A549 (cell line): ENCODE results near the gene PTPRJ. TPM values are rescaled to one million over a fixed set of nuclear protein-coding genes. Genes with fewer than 3 reads are reported as not detected.

Experiments
- ATAC-seq, 2 experiments: fragments of 200-7000 bp in 1 of 2; fragments of >200 bp in 1 of 2; cut with Nextera tagmentation in 1 of 2; cut with Tn5 transposase in 1 of 2; 3 replicates each; pipeline versions ENCODE4 v1.8.0 to v1.9.1; 2018 to 2020; ENCODE audit warnings: mild to moderate bottlenecking in 1 of 2, moderate library complexity in 1 of 2
- CTCF ChIA-PET: fragments of 300-600 bp; sonication (Branson Sonifier 250); formaldehyde crosslinking; extraction: SDS; loops from one replicate; lab custom pipeline; 2021; ENCODE audit warnings: antibody characterized with exemption, inconsistent platforms; lab: Yijun Ruan, JAX
- POLR2A ChIA-PET: fragments of 350-600 bp; formaldehyde crosslinking; extraction: SDS; loops from one replicate; lab custom pipeline; 2021; ENCODE audit warnings: antibody characterized with exemption, inconsistent platforms; lab: Yijun Ruan, JAX
- DNase-seq, 2 experiments: peaks; one replicate each; pipeline versions ENCODE4 v3.0.0 to v3.0.0-alpha.2; 2011 to 2016; ENCODE audit warnings: low read depth in 1 of 2, low spot score in 1 of 2
- FAIRE-seq: peaks from 2 replicates; lab custom pipeline; 2011; peaks lifted over from hg19 to GRCh38; lab: Jason Lieb, UNC
- H3K27ac ChIP-seq, 2 experiments: fragments of >200 bp; sonication (Bioruptor Twin); formaldehyde crosslinking; 3 replicates each; pipeline ENCODE4 v1.5.1; 2016 to 2017
- H3K4me1 ChIP-seq: fragments of >200 bp; sonication (Bioruptor Twin); formaldehyde crosslinking; 3 replicates; pipeline ENCODE4 v1.6.1; 2016
- H3K4me2 ChIP-seq: fragments of >200 bp; sonication (Bioruptor Twin); formaldehyde crosslinking; 3 replicates; pipeline ENCODE4 v1.6.1; 2016
- H3K4me3 ChIP-seq: fragments of >200 bp; sonication (Bioruptor Twin); formaldehyde crosslinking; 3 replicates; pipeline ENCODE4 v1.5.1; 2016
- H3K9me3 ChIP-seq: fragments of >200 bp; sonication (Bioruptor Twin); formaldehyde crosslinking; 3 replicates; pipeline ENCODE4 v1.6.1; 2016
- BHLHE40 ChIP-seq: IDR thresholded peaks from 2 replicates; pipeline ENCODE4 v1.6.1; 2012; ENCODE audit warnings: low read depth, low read length, inconsistent platforms
- CEBPB ChIP-seq, 2 experiments: fragments of >200 bp in 1 of 2; sonication (Bioruptor Twin) in 1 of 2; formaldehyde crosslinking in 1 of 2; IDR thresholded peaks; 2 replicates each; pipeline ENCODE4 v1.6.1; 2012 to 2016
- EHF ChIP-seq: fragments of 250-450 bp; sonication (Bioruptor Pico); IDR thresholded peaks from 2 replicates; pipeline ENCODE4 v1.5.0; 2020; ENCODE audit warnings: mild to moderate bottlenecking
- JUNB ChIP-seq: fragments of >200 bp; sonication (Bioruptor Twin); formaldehyde crosslinking; IDR thresholded peaks from 2 replicates; pipeline ENCODE4 v1.6.1; 2016
- PHF8 ChIP-seq: fragments of 200-600 bp; sonication (generic); IDR thresholded peaks from 2 replicates; pipeline ENCODE4 v1.6.1; 2016; ENCODE audit warnings: low read depth, mild to moderate bottlenecking, antibody characterized with exemption, moderate library complexity, borderline replicate concordance
- RAD21 ChIP-seq, 2 experiments: fragments of >200 bp in 1 of 2; sonication (Bioruptor Twin) in 1 of 2; formaldehyde crosslinking in 1 of 2; IDR thresholded peaks in 1 of 2; conservative IDR thresholded peaks in 1 of 2; 2 replicates in 1 of 2; 3 replicates in 1 of 2; pipeline ENCODE4 v1.6.1; 2012 to 2018; ENCODE audit warnings: inconsistent platforms in 1 of 2
- RCOR1 ChIP-seq: fragments of 150-350 bp; IDR thresholded peaks from 2 replicates; pipeline ENCODE4 v1.6.1; 2014; ENCODE audit warnings: antibody characterized with exemption, low read length, low read depth
- RFX5 ChIP-seq: fragments of 450-650 bp; IDR thresholded peaks from 2 replicates; pipeline ENCODE4 v1.7.1; 2014; ENCODE audit warnings: antibody characterized with exemption, mild to moderate bottlenecking, moderate library complexity
- SMC3 ChIP-seq: fragments of >200 bp; sonication (Bioruptor Twin); formaldehyde crosslinking; IDR thresholded peaks from 3 replicates; pipeline ENCODE4 v1.6.1; 2018; ENCODE audit warnings: inconsistent platforms
- TFCP2L1 ChIP-seq: fragments of 250-450 bp; sonication (Bioruptor Pico); IDR thresholded peaks from 2 replicates; pipeline ENCODE4 v1.5.0; 2021; ENCODE audit warnings: mild to moderate bottlenecking
- ZC3H11A ChIP-seq: fragments of 450-650 bp; IDR thresholded peaks from 2 replicates; pipeline ENCODE4 v1.6.1; 2014; ENCODE audit warnings: antibody characterized with exemption, mild to moderate bottlenecking
- ZFP36 ChIP-seq: fragments of 450-650 bp; IDR thresholded peaks from 2 replicates; pipeline ENCODE4 v1.6.1; 2014; ENCODE audit warnings: borderline replicate concordance; ENCODE audit not compliant: partially characterized antibody
- ZNF302 ChIP-seq: fragments of 250-450 bp; sonication (Bioruptor Pico); IDR thresholded peaks from 2 replicates; pipeline ENCODE4 v1.9.0; 2021; ENCODE audit warnings: inconsistent platforms, mild to moderate bottlenecking, moderate library complexity
- ZSCAN20 ChIP-seq: fragments of 250-450 bp; sonication (Bioruptor Pico); IDR thresholded peaks from 2 replicates; pipeline ENCODE4 v1.8.0; 2022; ENCODE audit warnings: mild to moderate bottlenecking, moderate library complexity
- WGBS: methylation state at CpG from one replicate; pipeline ENCODE4 v1.1.6; 2017; ENCODE audit errors: missing lambda C conversion rate; 5-methylcytosine and 5-hydroxymethylcytosine counted together
- polyA plus RNA-seq, 4 experiments: library from polyadenylated mRNA; depleted of rRNA in 3 of 4; stranded (reverse); fragments of >200 nt; fragmentation: RNase III in 1 of 4; extraction: RNeasy Plus Mini Kit Qiagen cat#74134 plus additional on column Dnase treatment in 1 of 4; gene quantifications; 2 replicates in 3 of 4; 3 replicates in 1 of 4; pipeline ENCODE4 v1.2.3, GENCODE V29; 2011 to 2017
- TF ChIP-seq, protein P1 (sequence below): fragments of 150-350 bp; IDR thresholded peaks from 2 replicates; pipeline ENCODE4 v1.6.1; 2014; ENCODE audit warnings: low read depth, mild to moderate bottlenecking, low read length
- TF ChIP-seq, protein P2 (sequence below): fragments of 200-600 bp; sonication (generic); IDR thresholded peaks from 2 replicates; pipeline ENCODE4 v1.6.1; 2016; ENCODE audit warnings: antibody characterized with exemption, mild to moderate bottlenecking, moderate library complexity
- TF ChIP-seq, protein P3 (sequence below): IDR thresholded peaks from 2 replicates; pipeline ENCODE4 v1.6.1; 2012

Gene PTPRJ
- polyA plus RNA-seq, 2 of the 4 experiments (the other 2 are of a cell fraction), result 30.3 to 50.5 TPM

DNA sequence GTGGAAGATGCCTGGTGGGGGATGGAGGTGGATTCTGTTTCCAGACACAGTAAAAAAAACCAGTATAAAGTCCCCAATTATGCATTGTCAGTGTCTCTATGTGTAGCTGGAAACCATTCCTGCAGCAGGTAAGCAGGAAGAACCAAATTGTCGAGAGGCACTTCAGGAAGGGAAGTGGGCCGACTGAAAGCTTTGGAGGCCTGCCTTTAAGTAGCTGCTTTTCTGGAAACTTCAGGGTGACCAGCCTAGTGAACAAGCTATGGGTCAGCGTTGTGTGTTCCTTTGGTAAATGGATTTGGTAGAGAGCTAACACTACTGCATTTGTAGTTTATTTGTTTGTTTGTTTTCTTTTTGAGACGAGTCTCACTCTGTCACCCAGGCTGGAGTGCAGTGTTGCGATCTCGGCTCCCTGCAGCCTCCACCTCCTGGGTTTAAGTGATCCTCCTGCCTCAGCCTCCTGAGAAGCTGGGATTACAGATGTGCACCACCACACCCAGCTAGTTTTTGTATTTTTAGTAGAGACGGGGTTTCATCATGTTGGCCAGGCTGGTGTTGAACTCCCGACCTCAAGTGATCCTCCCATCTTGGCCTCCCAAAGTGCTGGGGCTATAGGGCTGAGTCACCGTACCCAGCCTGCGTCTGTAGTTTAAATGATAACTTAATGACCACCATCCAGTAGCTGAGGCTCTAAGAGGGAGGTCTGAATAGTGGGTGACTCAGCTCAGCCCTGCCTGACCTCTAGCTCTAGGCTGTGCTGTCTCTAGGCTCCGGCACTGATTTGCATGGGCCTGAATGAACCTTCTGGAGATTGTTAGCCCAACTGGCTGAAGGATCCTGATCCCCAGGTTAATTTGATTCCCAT, 12.8 kb downstream of the PTPRJ start (continued):
- TF ChIP-seq, protein P1, sequence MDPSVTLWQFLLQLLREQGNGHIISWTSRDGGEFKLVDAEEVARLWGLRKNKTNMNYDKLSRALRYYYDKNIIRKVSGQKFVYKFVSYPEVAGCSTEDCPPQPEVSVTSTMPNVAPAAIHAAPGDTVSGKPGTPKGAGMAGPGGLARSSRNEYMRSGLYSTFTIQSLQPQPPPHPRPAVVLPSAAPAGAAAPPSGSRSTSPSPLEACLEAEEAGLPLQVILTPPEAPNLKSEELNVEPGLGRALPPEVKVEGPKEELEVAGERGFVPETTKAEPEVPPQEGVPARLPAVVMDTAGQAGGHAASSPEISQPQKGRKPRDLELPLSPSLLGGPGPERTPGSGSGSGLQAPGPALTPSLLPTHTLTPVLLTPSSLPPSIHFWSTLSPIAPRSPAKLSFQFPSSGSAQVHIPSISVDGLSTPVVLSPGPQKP, result no peak
- TF ChIP-seq TFCP2L1 (no peak), RCOR1 (no peak), BHLHE40 (no peak), JUNB (peak; percentile 80; the same call in 1 of the 2 replicates)
- TF ChIP-seq, all 56 proteins: peak for 15

DNA sequence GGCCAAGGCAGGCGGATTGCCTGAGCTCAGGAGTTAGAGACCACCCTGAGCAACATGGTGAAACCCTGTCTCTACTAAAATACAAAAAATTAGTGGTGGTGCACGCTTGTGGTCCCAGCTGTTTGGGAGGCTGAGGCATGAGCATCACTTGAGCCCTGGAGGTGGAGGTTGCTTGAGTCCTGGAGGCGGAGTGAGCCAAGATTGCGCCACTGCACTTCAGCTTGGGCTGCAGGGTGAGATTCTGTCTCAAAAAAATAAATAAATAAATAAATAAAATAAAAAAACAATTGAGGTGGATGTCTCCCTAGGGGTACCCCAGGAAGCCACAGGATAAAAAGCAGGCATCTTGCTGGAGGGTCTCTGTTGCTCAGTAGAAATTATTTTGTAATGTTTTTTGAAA, 14.1 kb downstream of the PTPRJ start:
- Histone ChIP-seq H3K4me3 (no peak overlapping the region), H3K27ac (peak overlapping the region; percentile 97 to 100), H3K4me2 (peak overlapping the region; percentile 91), H3K9me3 (no peaks in the 10 kb centered on the region), H3K4me1 (peaks cover 94% of the 10 kb centered on the region)
- 89% methylated on average over 4 of the region's 4 CpGs for WGBS
- no peak for ATAC-seq
- POLR2A ChIA-PET, result interaction anchor here (0.7 kb wide), 1 partner anchor 12 kb away, joined by 3 read pairs; no protein-coding TSS in a partner anchor
- TF ChIP-seq, protein P2, sequence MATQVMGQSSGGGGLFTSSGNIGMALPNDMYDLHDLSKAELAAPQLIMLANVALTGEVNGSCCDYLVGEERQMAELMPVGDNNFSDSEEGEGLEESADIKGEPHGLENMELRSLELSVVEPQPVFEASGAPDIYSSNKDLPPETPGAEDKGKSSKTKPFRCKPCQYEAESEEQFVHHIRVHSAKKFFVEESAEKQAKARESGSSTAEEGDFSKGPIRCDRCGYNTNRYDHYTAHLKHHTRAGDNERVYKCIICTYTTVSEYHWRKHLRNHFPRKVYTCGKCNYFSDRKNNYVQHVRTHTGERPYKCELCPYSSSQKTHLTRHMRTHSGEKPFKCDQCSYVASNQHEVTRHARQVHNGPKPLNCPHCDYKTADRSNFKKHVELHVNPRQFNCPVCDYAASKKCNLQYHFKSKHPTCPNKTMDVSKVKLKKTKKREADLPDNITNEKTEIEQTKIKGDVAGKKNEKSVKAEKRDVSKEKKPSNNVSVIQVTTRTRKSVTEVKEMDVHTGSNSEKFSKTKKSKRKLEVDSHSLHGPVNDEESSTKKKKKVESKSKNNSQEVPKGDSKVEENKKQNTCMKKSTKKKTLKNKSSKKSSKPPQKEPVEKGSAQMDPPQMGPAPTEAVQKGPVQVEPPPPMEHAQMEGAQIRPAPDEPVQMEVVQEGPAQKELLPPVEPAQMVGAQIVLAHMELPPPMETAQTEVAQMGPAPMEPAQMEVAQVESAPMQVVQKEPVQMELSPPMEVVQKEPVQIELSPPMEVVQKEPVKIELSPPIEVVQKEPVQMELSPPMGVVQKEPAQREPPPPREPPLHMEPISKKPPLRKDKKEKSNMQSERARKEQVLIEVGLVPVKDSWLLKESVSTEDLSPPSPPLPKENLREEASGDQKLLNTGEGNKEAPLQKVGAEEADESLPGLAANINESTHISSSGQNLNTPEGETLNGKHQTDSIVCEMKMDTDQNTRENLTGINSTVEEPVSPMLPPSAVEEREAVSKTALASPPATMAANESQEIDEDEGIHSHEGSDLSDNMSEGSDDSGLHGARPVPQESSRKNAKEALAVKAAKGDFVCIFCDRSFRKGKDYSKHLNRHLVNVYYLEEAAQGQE, result no peak
- no peak for TF ChIP-seq ZFP36
- TF ChIP-seq, protein P3, sequence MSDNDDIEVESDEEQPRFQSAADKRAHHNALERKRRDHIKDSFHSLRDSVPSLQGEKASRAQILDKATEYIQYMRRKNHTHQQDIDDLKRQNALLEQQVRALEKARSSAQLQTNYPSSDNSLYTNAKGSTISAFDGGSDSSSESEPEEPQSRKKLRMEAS, result no peak
- TF ChIP-seq CEBPB (IDR thresholded peaks at IDR 0.05), result peak; percentile 67 to 70
- no peak for TF ChIP-seq SMC3
- TF ChIP-seq JUNB, result no peak
- no peak for TF ChIP-seq ZNF302 (CRISPR knock-in tag)
- no peak for FAIRE-seq
- DNase-seq, result peak in 1 of 2 experiments; percentile 51
- CTCF ChIA-PET, result interaction anchor here (0.9 to 3.6 kb wide), 7 partner anchors 10 to 115 kb away, joined by 3 to 19 read pairs (median 3); no protein-coding TSS in a partner anchor

DNA sequence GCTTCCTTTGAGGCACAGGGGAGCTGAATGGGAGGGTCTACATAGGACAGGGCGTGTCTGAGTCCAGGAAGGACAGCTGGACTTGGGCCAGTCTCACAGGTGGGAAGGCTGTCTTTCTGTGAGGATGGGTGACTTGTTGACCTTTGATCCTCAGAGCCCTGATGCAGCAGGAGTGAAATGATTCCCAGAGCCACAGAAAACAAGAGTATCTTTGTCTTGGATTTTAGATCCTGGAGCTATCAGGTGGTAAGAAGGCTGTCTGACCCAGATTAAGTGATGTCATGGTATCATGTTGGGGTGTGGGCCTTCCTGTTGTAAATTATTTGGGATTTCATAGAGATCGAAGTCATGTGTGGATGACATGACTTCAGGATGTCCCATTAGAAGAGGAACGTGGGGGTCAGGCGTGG, 15.0 kb downstream of the PTPRJ start:
- Histone ChIP-seq H3K27ac (peak overlapping the region; percentile 97 to 100), H3K4me1 (peaks cover 94% of the 10 kb centered on the region), H3K4me3 (no peak overlapping the region), H3K4me2 (peak overlapping the region; percentile 91), H3K9me3 (no peaks in the 10 kb centered on the region)
- ChIA-PET CTCF (interaction anchor here (0.9 to 3.6 kb wide), 6 partner anchors 9 to 114 kb away, joined by 3 to 19 read pairs (median 3); no protein-coding TSS in a partner anchor), POLR2A (no interaction called here)
- no peak for ATAC-seq
- DNase-seq, result peak in 1 of 2 experiments; percentile 51
- WGBS, result 82% methylated on average over 4 of the region's 4 CpGs
- no peak for FAIRE-seq
- TF ChIP-seq EHF (CRISPR knock-in tag), result no peak
- no peak for TF ChIP-seq RFX5
- TF ChIP-seq PHF8, result no peak
- no peak for TF ChIP-seq ZSCAN20
- no peak for TF ChIP-seq RAD21 (conservative IDR thresholded peaks at IDR 0.05 in 1 of 2, IDR thresholded peaks at IDR 0.05 in 1 of 2)
- TF ChIP-seq ZC3H11A, result no peak
- TF ChIP-seq, all 56 proteins: peak for 0
